Measurements from ENCODE around the gene MMP17. TPM values are rescaled to one million over a fixed set of nuclear protein-coding genes. Genes with fewer than 3 reads are reported as not detected.

Gene MMP17
- total RNA-seq: 1.1 TPM

GRCh38 chr12:131827961-131828534, at the start of gene MMP17:
Gene MMP17, plus strand, starts transcription at chr12:131828393. Its CDS starts 102 bp downstream, at chr12:131828495.
- DNase-seq (ENCODE audit: low spot score): no peak
- ATAC-seq: peak; percentile 6

GRCh38 chr12:131779027-131779426, 49.2 kb upstream of the MMP17 start:
- ATAC-seq (no peak), DNase-seq (ENCODE audit: low spot score) (no peak)

GRCh38 chr12:131782061-131782460, 46.1 kb upstream of the MMP17 start:
- DNase-seq (ENCODE audit: low spot score) (no peak), ATAC-seq (no peak)

DNA sequence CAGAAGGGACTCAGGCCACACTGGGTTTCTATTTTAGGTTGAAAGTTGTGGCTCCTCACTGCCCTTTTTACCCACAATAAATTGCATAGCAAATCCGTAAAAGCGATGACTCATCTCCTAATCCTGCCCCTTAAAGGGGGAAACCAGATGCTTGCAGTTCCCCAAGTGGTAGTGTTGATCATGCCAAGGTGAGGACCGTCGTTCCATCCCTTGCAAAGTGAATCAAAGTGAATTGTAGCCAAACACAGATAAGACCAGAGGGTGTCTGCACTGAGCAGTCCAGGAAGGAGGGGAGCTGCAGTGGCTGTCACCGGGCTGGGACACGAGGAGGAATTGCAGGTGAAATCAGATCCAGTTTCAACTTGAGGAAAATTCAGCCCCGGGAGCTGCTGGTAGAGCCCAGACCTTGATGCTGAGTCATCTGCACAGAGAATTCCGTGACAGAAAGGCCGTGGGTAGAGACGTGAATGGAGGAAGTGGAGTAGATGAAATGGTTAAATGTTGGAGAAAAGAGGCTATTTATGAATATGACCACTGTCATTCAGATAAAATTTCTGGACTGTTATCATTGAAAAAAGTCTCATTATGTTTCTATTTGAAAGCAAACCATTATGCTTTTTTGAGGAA, 44.2 kb upstream of the MMP17 start:
- ATAC-seq (no peak), DNase-seq (ENCODE audit: low spot score) (no peak)

- no peak for ATAC-seq
- no peak for DNase-seq (ENCODE audit: low spot score)
Measured at GRCh38 chr12:131784909-131785762, 43.1 kb upstream of the MMP17 start.

DNA sequence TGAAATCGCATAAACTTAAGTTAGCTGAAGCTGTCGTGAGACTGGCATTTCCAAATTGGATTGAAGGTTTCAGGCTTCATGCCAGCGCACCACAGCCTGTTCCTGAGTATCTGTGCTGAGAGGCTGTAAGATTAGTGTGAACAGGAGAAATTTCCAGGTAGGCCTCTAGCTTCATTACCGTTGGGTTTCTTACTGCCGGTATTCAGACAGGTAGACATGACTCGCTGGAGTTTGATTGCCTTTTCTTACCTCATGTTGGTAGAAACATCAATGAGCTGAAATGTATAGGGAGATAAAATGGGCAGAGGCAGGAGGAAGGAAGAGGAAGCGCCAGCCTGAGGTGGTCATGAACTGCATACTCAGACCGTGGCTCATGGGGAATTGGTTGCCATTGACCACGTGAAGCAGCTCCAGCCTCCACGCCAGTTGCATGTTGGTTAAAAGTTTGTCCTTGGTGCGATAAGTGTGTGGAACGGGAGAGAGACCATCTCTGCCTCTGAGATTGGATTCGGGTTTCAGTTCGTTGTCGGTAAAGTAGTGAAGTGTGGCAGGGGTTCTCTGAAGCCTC, 42.3 kb upstream of the MMP17 start:
- no peak for DNase-seq (ENCODE audit: low spot score)
- ATAC-seq: no peak

- DNase-seq (ENCODE audit: low spot score) (no peak), ATAC-seq (peak; percentile 23)
Measured at GRCh38 chr12:131786331-131786730, 41.9 kb upstream of the MMP17 start.

GRCh38 chr12:131787143-131787660, 41.0 kb upstream of the MMP17 start:
- ATAC-seq (no peak), DNase-seq (ENCODE audit: low spot score) (no peak)

- no peak for DNase-seq (ENCODE audit: low spot score)
- no peak for ATAC-seq
Measured at GRCh38 chr12:131788070-131788469, 40.1 kb upstream of the MMP17 start.

DNA sequence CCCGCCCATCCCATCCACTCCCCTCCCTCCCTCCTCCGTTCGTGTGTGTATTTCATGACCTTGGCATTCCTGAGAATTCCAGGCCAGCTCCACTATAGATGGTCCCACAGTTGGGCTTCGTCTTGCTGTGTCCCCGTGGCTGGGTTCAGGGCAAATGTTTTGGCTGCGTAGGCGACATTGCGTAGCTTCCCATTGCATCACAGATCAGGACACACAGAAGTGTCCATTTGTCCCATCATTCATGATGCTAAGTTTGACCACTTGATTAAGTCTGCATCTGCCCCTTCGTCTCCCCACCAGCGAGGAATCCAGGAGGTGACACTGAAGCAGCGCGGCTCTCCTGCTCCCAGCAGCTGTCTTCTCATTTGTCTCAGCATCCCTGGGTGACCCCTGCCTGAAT, 38.6 kb upstream of the MMP17 start:
- ATAC-seq: no peak
- DNase-seq (ENCODE audit: low spot score): no peak

GRCh38 chr12:131793243-131794022, 34.8 kb upstream of the MMP17 start:
- DNase-seq (ENCODE audit: low spot score): no peak
- peak; percentile 47 for ATAC-seq

- ATAC-seq (no peak), DNase-seq (ENCODE audit: low spot score) (no peak)
Measured at GRCh38 chr12:131794061-131794460, 34.1 kb upstream of the MMP17 start.

- DNase-seq (ENCODE audit: low spot score) (no peak), ATAC-seq (no peak)
Measured at GRCh38 chr12:131794573-131794972, 33.6 kb upstream of the MMP17 start.

DNA sequence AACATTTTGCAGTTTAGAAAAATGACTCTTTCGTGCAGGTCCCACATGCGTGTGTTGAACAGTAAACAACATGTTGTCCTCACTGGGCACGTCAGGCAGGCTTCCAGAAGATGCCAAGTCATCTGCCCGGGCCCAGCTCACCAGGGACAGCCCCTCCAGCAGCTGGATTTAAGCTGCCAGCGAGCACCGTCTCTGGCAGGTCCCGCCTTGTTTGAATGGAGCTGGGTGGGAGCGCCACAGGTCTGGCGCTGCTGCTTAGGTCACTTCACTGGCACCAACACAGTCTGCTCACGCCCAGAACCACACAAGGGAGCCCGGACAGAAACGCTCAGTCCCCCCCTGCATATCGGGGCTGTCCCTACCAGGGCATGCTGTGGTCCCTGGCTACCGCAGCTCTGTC, 33.1 kb upstream of the MMP17 start:
- ATAC-seq: no peak
- no peak for DNase-seq (ENCODE audit: low spot score)

DNA sequence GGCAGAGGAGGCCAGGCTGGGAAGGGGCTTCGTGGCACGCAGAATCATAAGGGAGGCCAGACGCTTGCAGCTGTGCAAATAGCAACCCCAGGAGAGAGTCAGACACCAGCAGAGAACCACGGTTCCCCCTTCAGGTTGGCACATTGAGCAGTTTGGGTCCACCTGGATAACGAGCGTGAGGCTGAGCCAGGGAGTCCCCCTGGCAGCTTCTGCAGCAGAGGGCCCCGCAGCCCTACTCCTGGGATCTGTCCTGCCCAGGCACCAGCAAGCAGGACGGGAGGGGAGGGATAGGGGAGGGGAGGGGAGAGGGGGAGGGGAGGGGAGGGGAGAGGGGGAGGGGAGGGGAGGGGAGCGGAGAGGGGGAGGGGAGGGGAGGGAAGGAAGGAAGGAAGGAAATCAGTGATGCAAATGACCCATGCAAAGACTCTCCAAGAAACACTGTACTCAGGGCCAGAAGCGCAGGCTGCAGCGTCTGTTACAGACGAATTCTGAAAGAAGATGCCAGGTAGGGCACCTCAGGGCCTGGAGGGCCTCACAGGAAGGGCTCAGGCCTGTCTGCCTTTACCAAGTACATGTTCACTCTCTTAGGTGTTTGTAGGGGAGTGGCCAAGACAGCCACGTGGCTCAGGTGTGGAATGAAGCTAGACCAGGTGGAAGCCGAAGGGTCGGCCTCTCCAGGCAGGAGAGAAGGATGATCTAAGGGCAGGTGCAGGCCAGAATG, 32.3 kb upstream of the MMP17 start:
- DNase-seq (ENCODE audit: low spot score) (no peak), ATAC-seq (no peak)

DNA sequence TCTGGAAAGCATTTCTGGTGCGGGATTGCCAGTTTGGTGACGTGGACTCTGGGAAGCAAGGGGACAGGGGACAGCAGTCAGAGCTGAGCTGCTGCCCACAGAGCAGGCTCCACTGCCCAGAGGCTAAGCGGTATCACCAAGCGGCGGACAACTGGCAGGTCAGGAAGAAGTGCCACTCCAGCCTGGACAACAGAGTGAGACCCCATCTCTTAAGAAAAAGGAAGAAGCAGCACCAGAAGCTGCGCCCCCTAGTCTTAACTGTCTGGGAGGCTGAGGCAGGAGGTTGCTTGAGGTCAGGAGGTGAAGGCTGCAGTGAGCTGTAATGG, 31.8 kb upstream of the MMP17 start:
- no peak for ATAC-seq
- DNase-seq (ENCODE audit: low spot score): no peak

DNA sequence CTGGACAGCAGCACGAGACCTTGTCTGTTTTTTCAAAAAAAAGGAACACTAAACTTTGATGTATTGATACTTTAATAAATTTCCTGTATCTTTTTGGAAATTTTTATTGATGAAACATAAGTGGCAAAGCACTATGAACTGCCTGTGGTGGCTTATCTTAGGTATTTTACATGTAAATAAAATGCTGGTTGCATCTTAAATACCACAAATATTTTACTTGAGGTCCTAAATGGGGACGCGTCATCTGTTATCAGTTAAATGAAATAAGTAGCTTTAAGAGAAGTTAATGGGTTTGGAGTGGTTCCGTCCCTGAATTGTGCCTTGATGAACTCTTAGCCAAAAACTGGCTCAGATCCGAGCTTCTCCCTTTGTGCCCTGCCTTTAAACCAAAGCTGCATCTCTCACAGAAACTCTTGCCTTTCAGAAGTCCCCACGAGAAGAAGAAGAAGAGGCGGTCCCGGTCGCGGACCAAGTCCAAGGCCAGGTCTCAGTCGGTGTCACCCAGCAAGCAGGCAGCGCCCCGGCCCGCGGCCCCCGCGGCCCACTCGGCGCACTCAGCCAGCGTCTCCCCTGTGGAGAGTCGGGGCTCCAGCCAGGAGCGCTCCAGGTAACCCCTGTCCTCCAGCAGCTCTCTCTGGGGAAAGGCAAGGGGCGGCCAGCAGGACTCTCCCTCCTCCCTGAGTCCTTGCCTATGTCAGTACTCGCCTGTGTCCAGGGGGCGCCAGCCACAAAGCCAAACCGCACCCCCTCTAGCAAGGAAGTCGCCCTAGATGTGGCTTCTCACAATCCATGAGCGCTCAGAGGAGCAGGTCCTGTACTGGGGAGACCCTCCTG, 31.2 kb upstream of the MMP17 start:
- no peak for ATAC-seq
- DNase-seq (ENCODE audit: low spot score): no peak

DNA sequence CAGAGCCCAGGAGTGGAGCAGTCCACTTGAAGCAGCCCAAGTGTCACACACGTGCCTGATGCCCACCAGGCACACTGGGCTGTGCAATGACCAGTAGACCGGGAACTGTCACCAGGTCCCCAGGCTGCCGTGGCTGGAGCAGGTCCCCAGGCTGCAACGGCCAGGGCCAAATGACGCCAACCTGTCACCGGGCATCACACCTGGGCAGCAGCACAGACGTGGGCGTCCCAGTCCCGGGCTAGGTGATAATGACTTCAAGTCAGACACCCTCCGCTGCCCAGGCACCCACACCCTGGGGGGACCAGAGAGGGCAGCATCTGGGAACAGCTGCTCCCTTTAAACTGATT, 30.6 kb upstream of the MMP17 start:
- DNase-seq (ENCODE audit: low spot score) (no peak), ATAC-seq (no peak)

DNA sequence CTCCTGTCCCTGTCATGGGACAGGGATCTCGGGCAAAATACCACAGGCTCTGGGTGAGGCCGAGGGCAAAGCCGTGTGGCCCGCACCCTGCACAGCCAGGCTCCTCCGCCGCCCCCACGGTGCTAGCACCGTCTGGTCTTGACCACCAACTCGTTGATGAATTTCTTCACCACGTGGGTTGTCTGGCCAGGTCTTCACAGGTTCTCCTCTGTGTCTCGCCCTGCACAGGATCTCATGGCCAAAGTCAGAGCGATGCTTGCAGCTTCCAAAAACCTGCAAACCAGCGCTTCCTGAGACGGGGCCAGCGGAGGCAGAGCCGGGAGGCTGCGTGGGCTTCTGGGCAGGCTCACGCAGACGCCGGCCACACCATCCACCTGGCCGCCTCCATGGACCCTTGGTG, 29.0 kb upstream of the MMP17 start:
- DNase-seq (ENCODE audit: low spot score): no peak
- no peak for ATAC-seq
